GM18499 (cell line): ENCODE measurements around the gene TUSC2.
A peak's percentile ranks its signal among the peaks of the same experiment; 100 is the strongest.

Experiments used
- ATAC-seq: cut with Tn5 transposase; IDR thresholded peaks from one replicate; pipeline ENCODE4 v1.9.1; 2021; ENCODE audit warnings: moderate number of reproducible peaks; ENCODE audit not compliant: insufficient read depth, unreplicated experiment

TUSC2 gene

GRCh38 chr3:50355829-50356552 lies 28.0 kb upstream of the TUSC2 start:
- ATAC-seq = no peak

DNA sequence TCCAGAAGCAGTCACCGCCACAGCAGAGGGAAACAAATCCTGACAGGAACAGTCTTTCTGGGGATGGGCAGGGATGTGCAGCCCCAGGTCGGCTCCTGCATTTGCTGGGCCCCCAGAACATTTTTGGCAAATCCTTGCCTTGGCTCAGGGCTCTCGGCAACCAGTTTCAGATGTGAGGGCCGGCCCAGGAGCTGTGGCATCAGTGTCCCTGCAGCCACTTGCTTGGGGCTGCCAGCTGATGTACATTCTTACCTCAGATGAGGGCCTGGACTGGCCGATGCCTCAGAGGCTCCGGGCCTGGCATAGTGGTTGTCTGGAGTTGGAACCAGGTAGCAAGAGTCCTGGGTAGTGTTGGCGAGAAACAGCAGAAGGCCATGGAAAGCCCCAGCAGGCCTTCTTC lies 26.8 kb upstream of the TUSC2 start:
- ATAC-seq = no peak

- no peak for ATAC-seq
These were observed 26.3 kb upstream of the TUSC2 start for GRCh38 chr3:50354186-50354764.

GRCh38 chr3:50353245-50354004 lies 25.4 kb upstream of the TUSC2 start:
- no peak for ATAC-seq

- ATAC-seq = no peak
These were observed 24.8 kb upstream of the TUSC2 start for GRCh38 chr3:50352781-50353180.

DNA sequence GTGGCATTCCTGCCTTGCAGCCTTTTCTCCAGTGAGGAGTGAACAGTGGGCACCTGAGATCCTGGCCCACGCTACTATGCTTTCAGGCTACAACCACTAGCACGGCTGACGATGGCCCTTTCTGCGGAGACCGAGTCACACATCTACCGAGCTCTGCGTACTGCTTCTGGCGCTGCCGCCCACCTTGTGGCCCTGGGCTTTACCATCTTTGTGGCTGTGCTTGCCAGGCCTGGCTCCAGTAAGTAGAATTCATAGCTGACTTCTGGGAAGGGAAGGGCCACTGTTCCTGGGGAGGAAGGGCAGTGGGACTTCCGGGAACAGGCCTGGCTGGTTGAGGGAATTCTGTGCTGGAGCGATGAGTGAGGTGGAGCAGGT lies 23.3 kb upstream of the TUSC2 start:
- no peak for ATAC-seq

- ATAC-seq = peak; percentile 44
These were observed 22.7 kb upstream of the TUSC2 start, which contains the start of the genes CYB561D2 and NPRL2 for GRCh38 chr3:50350527-50351322. Gene CYB561D2 (plus strand): TSS chr3:50350862. CDS start chr3:50351434, 572 bp downstream. Gene NPRL2 (minus strand): TSS chr3:50350775. CDS start chr3:50350652, 123 bp downstream.

DNA sequence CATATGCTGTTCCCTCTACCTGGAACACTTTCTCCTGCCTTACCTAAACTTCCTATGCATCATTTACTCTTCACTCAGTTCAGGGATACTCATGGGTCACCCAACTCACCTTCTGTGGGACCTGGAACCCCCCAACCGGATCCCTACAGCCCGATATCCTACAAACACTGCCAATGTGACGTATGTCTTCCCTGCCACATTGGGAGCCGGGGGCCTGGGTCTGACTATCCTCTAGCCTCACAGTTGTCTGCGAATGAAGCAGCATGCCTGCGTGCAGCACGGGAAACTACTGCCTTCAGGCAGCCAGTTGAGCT lies 22.1 kb upstream of the TUSC2 start:
- no peak for ATAC-seq

GRCh38 chr3:50347187-50347813 lies 19.3 kb upstream of the TUSC2 start:
- no peak for ATAC-seq

GRCh38 chr3:50345586-50346234 lies 17.7 kb upstream of the TUSC2 start, which contains the start of gene ZMYND10:
Gene ZMYND10 (minus strand): TSS chr3:50345732. CDS start chr3:50345579, 153 bp downstream.
- ATAC-seq = no peak

- ATAC-seq = no peak
These were observed 17.0 kb upstream of the TUSC2 start for GRCh38 chr3:50345008-50345407.

- ATAC-seq = no peak
These were observed 15.0 kb upstream of the TUSC2 start for GRCh38 chr3:50342813-50343633.

DNA sequence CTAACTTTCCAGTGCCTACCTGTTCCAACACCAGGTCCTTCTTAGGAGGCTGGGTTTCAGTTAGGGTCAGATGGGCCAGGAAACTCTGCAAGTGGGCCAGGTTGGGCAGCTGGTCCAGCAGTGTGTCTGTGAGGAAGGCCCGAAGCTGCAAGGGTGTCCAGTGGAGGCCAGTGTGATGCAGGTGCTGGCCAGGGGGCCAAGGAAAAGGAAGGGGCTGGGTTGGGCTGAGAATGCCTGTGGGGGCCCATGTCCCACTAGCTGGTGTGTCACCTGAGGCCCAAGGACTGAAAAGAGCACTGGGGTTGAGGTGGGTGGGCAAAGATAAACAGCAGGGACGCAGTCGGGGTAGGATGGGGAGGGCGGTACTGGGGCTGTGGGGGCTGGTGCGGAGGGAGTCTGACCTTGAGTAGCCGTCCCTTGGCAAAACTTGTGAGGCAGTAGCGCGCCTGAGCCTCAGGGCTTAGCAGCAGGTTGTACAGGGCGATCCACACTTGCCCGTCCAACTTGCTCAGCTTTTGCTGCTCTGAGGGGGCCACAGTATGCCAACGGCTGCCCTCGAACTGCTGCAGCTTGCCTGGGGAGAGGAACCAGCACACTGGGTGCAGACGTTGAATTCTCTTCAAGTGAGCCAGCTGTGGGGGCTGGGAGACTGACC lies 14.1 kb upstream of the TUSC2 start:
- no peak for ATAC-seq

DNA sequence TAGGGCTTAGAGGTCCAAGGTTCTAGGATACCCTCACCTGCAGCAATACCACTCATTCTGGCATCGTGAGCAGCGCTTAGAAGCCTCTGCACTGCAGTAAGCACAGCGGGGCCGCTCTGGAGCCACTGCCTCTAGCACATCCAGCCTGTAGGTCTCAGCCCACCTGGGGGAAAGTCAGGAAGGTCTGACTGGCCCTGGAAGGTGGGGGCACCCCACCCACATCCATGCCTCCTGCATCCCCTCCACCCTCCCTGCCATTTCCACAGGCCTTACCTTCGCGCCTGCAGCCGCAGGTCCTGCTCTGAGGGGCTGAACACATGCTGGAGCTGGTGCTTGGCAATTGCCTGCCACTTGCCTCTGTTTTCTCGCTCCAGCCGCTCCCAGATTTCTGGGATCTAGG lies 13.5 kb upstream of the TUSC2 start:
- no peak for ATAC-seq

- no peak for ATAC-seq
These were observed 12.7 kb upstream of the TUSC2 start, which contains the start of gene RASSF1 for GRCh38 chr3:50340448-50341329. Gene RASSF1 (minus strand): TSS chr3:50340836. CDS start chr3:50340805, 31 bp downstream.

GRCh38 chr3:50340147-50340447 lies 12.1 kb upstream of the TUSC2 start:
- no peak for ATAC-seq

DNA sequence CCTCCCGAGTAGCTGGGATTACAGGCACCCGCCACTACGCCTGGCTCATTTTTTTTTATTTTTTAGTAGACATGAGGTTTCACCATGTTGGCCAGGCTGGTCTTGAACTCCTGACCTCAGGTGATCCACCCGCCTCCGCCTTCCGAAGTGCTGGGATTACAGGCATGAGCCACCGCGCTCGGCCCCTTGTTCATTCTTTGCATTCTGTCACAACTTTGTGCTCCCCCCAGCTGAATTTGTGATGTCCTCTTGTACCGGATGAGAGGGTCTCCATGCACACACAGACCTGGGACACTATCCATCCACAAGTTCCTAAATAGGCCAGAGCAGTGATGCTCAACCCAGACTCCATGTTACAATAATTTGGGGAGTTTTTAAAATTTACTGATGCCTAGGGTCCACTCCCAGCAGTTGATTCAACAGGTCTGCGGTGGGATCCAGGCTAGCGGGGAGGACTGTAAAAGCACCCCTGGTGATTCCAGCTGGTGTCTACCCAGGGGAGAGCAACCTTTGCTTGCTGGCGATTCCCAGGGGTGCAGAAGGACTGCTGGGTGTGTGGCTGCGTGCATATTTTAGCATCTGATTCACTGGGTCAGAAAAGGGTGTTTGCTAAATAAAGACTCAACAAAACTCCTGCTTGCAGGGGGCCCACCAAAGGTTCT lies 11.6 kb upstream of the TUSC2 start:
- ATAC-seq = no peak
